Epithelial cell of proximal tubule (primary cell): ENCODE data around the gene LRRC28. TPM values are rescaled to one million over a fixed set of nuclear protein-coding genes. Genes with fewer than 3 reads are reported as not detected.

Experiments used
- DNase-seq: peaks from one replicate; pipeline ENCODE4 v3.0.0-alpha.2; 2011; ENCODE audit warnings: low read depth
- H3K4me3 ChIP-seq: 2 replicates; pipeline ENCODE4 v1.5.1; 2011; ENCODE audit warnings: low read depth, mild to moderate bottlenecking, low read length
- total RNA-seq: library from RNA; depleted of rRNA; stranded (reverse); fragments of >200 nt; gene quantifications from 2 replicates; pipeline ENCODE4 v1.2.3, GENCODE V29; 2015
- TF ChIP-seq, protein P1 (sequence below): conservative IDR thresholded peaks from 2 replicates; pipeline ENCODE4 v1.5.1; 2012; ENCODE audit warnings: low read depth, mild to moderate bottlenecking, low read length

LRRC28 gene
- total RNA-seq, 1 donor from 2014 or later: 15.0 TPM

DNA sequence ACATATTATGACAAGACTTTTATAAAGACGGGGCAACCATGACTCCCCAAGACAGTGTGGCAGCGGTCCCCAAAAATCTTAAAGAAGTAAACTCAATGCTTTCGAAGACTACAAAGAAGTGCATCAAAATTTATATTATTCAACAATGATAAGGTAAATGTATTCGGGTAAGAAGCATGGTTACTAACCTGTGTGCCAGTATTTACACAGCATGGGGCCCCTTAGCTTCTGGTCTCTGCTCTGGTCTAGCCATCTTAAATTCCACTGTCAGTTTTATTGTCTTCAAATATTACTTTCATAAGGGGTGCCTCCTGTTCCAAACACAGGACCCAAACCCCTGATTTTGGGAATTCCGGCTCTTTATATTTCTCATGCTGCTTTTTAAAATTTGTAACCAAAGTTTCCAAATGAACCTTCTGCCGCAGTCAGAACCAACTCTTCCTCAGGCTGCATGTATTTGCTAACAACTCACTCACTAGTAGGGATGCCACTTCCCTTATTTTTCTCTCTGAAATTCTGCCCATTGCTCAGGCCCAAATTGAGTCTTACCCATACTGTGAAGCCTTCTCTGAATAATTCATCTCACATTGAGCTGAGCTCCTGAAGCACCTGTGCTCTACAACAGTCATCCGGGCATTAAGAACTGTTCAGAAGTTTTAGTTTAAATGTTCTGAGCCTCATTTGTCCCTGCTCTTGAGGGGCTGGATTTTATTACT lies 3.1 kb upstream of the LRRC28 start:
- peak overlapping the region; percentile 69 for H3K4me3 ChIP-seq
- DNase-seq: no peak
- TF ChIP-seq, protein P1, sequence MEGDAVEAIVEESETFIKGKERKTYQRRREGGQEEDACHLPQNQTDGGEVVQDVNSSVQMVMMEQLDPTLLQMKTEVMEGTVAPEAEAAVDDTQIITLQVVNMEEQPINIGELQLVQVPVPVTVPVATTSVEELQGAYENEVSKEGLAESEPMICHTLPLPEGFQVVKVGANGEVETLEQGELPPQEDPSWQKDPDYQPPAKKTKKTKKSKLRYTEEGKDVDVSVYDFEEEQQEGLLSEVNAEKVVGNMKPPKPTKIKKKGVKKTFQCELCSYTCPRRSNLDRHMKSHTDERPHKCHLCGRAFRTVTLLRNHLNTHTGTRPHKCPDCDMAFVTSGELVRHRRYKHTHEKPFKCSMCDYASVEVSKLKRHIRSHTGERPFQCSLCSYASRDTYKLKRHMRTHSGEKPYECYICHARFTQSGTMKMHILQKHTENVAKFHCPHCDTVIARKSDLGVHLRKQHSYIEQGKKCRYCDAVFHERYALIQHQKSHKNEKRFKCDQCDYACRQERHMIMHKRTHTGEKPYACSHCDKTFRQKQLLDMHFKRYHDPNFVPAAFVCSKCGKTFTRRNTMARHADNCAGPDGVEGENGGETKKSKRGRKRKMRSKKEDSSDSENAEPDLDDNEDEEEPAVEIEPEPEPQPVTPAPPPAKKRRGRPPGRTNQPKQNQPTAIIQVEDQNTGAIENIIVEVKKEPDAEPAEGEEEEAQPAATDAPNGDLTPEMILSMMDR: no peak

DNA sequence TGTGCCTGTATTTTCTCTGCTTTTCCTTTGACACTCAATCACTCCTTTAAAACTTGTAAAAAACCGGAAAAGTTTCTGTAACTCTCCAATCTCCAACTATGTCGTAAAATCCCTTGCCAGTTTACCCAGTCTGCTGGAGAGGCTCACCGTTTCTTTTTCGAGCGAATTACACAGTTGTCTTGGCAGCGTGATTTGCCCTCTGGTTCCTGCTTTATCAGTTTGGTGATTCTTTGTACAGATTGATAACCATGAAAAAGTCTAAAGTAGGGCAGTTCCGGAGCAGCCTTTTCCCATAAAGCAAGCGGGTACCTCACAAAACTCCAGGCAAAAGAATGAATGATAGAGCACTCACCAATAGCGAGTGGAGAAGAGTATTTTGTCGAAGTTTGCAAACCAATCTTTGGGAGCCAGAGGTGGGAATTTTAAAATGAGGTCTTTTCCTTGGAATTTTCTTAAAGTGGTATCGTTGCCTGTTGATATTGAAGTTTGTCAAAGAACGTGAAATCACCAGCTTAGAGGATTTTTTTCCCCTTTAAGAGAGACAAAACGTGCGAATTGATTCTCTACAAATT lies 1.9 kb upstream of the LRRC28 start, which contains the start of gene TTC23:
TSS of gene TTC23 (minus strand) at position 312 of the 572 bp plus-strand sequence. CDS start 20,869 bp downstream, outside the sequence.
- peak within 1 kb of the TSS; percentile 69 for H3K4me3 ChIP-seq
- TF ChIP-seq, protein P1: no peak
- DNase-seq: peak; percentile 78

DNA sequence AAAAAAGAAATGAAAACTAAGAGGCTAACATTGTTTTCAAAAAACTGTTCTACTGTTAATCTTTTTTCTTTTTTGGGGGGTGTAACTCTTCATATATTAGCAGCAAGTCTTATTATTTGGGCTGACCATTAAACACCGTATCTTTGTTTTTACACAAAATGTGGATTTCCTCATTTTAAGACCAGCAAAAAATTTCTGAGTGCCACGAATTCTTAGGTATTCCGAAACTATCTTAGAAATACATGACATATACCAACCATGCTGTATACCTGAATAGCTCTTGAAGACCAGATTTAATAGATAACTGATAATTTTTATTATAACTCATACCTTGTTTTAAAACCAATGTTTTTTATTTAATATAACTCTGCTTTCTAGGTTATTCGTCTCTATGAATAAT lies 1.3 kb upstream of the LRRC28 start:
- TF ChIP-seq, protein P1: no peak
- no peak for DNase-seq
- peak overlapping the region; percentile 69 for H3K4me3 ChIP-seq

DNA sequence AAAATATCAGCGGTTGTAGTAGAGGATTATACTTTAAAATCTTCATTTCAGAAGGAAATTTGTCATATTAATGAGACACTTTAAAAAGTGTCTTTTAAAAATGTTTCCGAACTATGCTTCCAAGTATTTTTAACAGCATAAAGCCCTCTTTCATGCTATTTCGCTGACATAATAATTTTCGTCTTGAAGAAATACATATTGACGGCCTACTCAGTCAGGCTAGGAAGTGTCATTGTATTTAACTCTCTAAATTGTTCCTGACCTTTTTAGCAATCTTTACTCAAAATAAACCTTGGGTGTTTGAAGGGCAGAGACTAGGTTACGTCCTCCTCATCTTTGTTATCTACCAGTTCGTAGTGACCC lies 806 bp upstream of the LRRC28 start:
- H3K4me3 ChIP-seq: peak overlapping the region; percentile 69
- TF ChIP-seq, protein P1: no peak
- DNase-seq: no peak

DNA sequence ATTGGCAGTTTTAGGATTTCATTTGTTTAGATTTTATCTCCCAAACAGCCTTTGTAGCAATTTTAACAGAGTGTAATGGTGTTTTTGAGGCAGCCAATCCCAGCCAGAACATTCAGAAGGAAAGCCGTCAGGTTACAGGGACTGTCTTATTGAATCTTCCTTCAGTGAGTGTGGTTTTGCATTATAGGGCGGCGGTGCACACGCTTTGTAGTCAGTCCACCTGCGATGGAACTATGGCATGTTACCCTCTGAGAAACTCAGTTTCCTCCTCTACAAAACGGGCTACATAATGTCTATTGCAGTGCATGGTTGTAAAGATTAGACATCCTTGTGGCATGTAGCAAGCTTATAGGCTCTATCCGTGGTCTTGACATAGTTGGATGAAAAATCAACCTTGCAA lies 1.0 kb downstream of the LRRC28 start:
- DNase-seq: no peak
- peak overlapping the region; percentile 79 for H3K4me3 ChIP-seq
- TF ChIP-seq, protein P1: no peak

DNA sequence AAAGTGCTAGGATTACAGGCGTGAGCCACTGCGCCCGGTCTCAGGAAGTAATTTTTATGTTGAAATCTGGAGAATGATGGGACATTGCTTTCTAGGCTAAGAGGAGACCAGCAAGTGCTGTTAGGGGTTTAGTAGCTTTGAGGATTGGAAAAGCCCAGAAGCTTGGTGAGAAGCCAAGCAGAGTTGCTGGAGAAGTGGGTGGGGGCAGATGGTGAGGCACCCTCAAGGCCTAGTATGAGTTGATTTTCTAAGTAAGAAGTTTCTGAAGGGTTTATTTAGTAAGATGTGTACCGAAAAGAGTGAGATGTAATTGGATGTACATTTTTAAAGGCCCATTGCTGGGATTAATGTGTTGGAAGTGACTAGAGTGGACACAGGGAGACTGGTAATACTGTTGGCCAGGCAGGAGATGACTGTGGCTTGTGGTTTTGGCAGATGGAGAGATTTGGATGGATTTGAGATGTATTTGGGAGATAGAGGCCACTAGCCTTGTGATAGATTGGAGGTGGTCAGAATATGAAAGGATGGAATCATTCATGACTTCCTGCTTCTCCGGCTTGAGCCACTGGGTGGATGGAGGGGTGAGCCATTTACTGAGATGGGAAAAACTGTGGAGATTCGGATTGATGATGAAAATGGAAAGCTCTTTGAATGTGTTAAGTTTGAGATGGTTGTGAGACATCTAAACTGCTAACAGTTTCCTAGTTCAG lies 2.3 kb downstream of the LRRC28 start:
- no peak for DNase-seq
- TF ChIP-seq, protein P1: no peak

More for the DNA sequence above, 2.3 kb downstream of the LRRC28 start:
- no peak overlapping the region for H3K4me3 ChIP-seq
